Kidney (tissue), 14 donors: ENCODE results near the gene ESRRG. TPM values are rescaled to one million over a fixed set of nuclear protein-coding genes. Genes with fewer than 3 reads are reported as not detected.

Source experiments
- DNase-seq, 5 donors: peaks; one replicate each; pipeline ENCODE4 v3.0.0-alpha.2; 2013 to 2020
- FAIRE-seq: peaks from 2 replicates; lab custom pipeline; 2012; peaks lifted over from hg19 to GRCh38; lab: Jason Lieb, UNC
- H3K27ac ChIP-seq, 2 donors: one replicate each; pipeline ENCODE4 v1.7.0; 2013; ENCODE audit warnings: low read depth in 2 of 2, low read length in 2 of 2, inconsistent platforms in 1 of 2
- H3K27me3 ChIP-seq: one replicate; pipeline ENCODE4 v1.7.1; 2013; ENCODE audit warnings: low read length, inconsistent platforms; ENCODE audit not compliant: control insufficient read depth, insufficient read depth
- H3K36me3 ChIP-seq, 3 donors: one replicate each; pipeline versions ENCODE4 v1.7.0 to v1.7.1; 2013; ENCODE audit warnings: low read length in 3 of 3, control low read depth in 1 of 3, inconsistent platforms in 1 of 3; ENCODE audit not compliant: insufficient read depth in 3 of 3, control insufficient read depth in 2 of 3
- H3K4me1 ChIP-seq, 3 donors: one replicate each; pipeline versions ENCODE4 v1.7.0 to v1.7.1; 2013; ENCODE audit warnings: low read length in 3 of 3, inconsistent platforms in 1 of 3, low read depth in 1 of 3; ENCODE audit not compliant: control insufficient read depth in 2 of 3, insufficient read depth in 2 of 3
- H3K4me3 ChIP-seq, 3 donors: one replicate each; pipeline versions ENCODE4 v1.7.0 to v1.8.1; 2013; ENCODE audit warnings: low read length in 3 of 3, control low read depth in 1 of 3, inconsistent platforms in 1 of 3
- H3K9ac ChIP-seq, 3 donors: one replicate each; pipeline versions ENCODE4 v1.7.0 to v1.7.1; 2013; ENCODE audit warnings: low read length in 3 of 3, control low read depth in 1 of 3, inconsistent platforms in 1 of 3
- H3K9me3 ChIP-seq, 3 donors: one replicate each; pipeline versions ENCODE4 v1.7.0 to v1.7.1; 2013; ENCODE audit warnings: low read length in 3 of 3, control low read depth in 1 of 3, inconsistent platforms in 1 of 3; ENCODE audit not compliant: control insufficient read depth in 2 of 3, insufficient read depth in 1 of 3
- CTCF ChIP-seq: IDR thresholded peaks from 3 replicates; pipeline ENCODE4 v1.5.1; 2012; ENCODE audit warnings: mild to moderate bottlenecking, moderate library complexity, borderline replicate concordance; ENCODE audit not compliant: insufficient read depth; ENCODE audit errors: extremely low read depth
- intact Hi-C: fragments of 100-400 bp; cut with DNase I; formaldehyde crosslinking; loops from one replicate; pipeline ENCODE4 v1.11.1; 2022
- polyA plus RNA-seq: library from polyadenylated mRNA; stranded (reverse); fragments of 350-450 nt; fragmentation: Illumina TruSeq; extraction: RNeasy Lipid Tissue Mini Kit (QIAGEN cat#74804); gene quantifications from one replicate; pipeline ENCODE4 v1.2.3, GENCODE V29; 2014; ENCODE audit warnings: low read depth, low replicate concordance; ENCODE audit not compliant: insufficient read depth
- total RNA-seq: library from RNA; stranded (reverse); fragmentation: NEBNext Ultra II Directional; extraction: Animal tissue kit (Norgen Biotek cat#: 25700); gene quantifications from one replicate; pipeline ENCODE4 v1.2.1, GENCODE V29; 2021
- donor health status: control.
- donor health status: control.
- donor health status: control.
- donor health status: control.
- donor health status: control.
- donor health status: DM: yes; HTN: yes; CAD: no.
- donor health status: Normal renal cell carcinoma (clear cell type).

ESRRG gene
- total and polyA plus RNA-seq, 2 donors from 2014 or later, result 11.9 to 25.3 TPM

DNA sequence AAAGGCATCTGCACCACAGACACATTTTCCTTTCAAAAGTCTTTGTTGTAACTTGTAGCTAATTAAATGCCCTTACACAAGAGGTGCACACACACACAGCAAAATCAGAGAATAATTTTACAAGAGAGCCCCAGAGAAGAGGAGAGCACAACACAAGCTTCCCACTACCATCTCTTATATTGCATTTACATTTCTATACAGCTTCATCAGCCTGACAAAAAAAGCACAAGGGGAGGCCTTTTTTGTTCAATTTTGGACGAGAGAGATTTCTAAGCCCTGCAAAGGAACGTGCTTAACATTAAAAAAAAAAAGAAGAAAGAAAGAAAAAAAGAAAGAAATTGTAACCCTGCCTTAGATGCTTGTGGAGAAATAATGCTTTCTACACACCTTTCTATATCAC is 17.1 kb upstream of the ESRRG start:
- FAIRE-seq, result no peak
- intact Hi-C loops, result no loop called here
- Histone ChIP-seq H3K27me3 (no peaks in the 10 kb centered on the region), H3K4me3 (no peak overlapping the region), H3K4me1 (no peaks in the 10 kb centered on the region), H3K27ac (no peak overlapping the region), H3K9me3 (no peaks in the 10 kb centered on the region), H3K36me3 (no peaks in the 10 kb centered on the region), H3K9ac (no peak overlapping the region)
- no peak for DNase-seq
- no peak for TF ChIP-seq CTCF

- no peaks in the 10 kb centered on the region for H3K27me3 ChIP-seq
- TF ChIP-seq CTCF, result no peak
- H3K9ac ChIP-seq, result no peak overlapping the region
- no peak for FAIRE-seq
- intact Hi-C loops, result no loop called here
- no peak overlapping the region for H3K27ac ChIP-seq
- H3K9me3 ChIP-seq, result no peaks in the 10 kb centered on the region
- no peaks in the 10 kb centered on the region for H3K4me1 ChIP-seq
- no peak for DNase-seq
- H3K36me3 ChIP-seq, result no peaks in the 10 kb centered on the region
- no peak overlapping the region for H3K4me3 ChIP-seq
Observed at GRCh38 chr1:216739793-216740192, 16.6 kb upstream of the ESRRG start.

GRCh38 chr1:216732121-216732520 is 8.9 kb upstream of the ESRRG start:
- no peak for TF ChIP-seq CTCF
- Histone ChIP-seq H3K9me3 (no peaks in the 10 kb centered on the region), H3K27ac (no peak overlapping the region), H3K27me3 (no peaks in the 10 kb centered on the region), H3K4me3 (no peak overlapping the region), H3K9ac (no peak overlapping the region), H3K36me3 (no peaks in the 10 kb centered on the region), H3K4me1 (no peaks in the 10 kb centered on the region)
- intact Hi-C loops, result no loop called here
- FAIRE-seq (no peak), DNase-seq (no peak)

- no peaks in the 10 kb centered on the region for H3K36me3 ChIP-seq
- H3K4me3 ChIP-seq, result no peak overlapping the region
- no peaks in the 10 kb centered on the region for H3K27me3 ChIP-seq
- H3K9ac ChIP-seq, result no peak overlapping the region
- DNase-seq (no peak), FAIRE-seq (no peak)
- H3K4me1 ChIP-seq, result no peaks in the 10 kb centered on the region
- intact Hi-C loops, result no loop called here
- no peaks in the 10 kb centered on the region for H3K9me3 ChIP-seq
- H3K27ac ChIP-seq, result no peak overlapping the region
- TF ChIP-seq CTCF, result no peak
Observed at GRCh38 chr1:216731562-216731961, 8.3 kb upstream of the ESRRG start.
